Endothelial cell of umbilical vein (primary cell): ENCODE data around the gene KCNH6. TPM values are rescaled to one million over a fixed set of nuclear protein-coding genes. Genes with fewer than 3 reads are reported as not detected.

Experiments used
- BruUV-seq: library from RNA; stranded (reverse); fragments of 400-500 nt; replicated peaks from 2 replicates; lab custom pipeline; 2021; lab: Mats Ljungman, UMichigan
- CTCF ChIA-PET: fragments of 300-600, 350-600 bp; sonication (Branson Sonifier 250); formaldehyde crosslinking; loops from one replicate; lab custom pipeline; 2021; ENCODE audit warnings: antibody characterized with exemption, inconsistent platforms; lab: Charles Lee
- POLR2A ChIA-PET: fragments of 300-600, 350-600 bp; sonication (Branson Sonifier 250); formaldehyde crosslinking; loops from one replicate; lab custom pipeline; 2021; ENCODE audit warnings: antibody characterized with exemption, inconsistent platforms; lab: Charles Lee
- DNase-seq: peaks from one replicate; pipeline ENCODE4 v3.0.0-alpha.2; 2011; ENCODE audit warnings: low read depth, low spot score
- FAIRE-seq: peaks from 2 replicates; lab custom pipeline; 2011; peaks lifted over from hg19 to GRCh38; lab: Jason Lieb, UNC
- H2AFZ ChIP-seq: 2 replicates; pipeline ENCODE4 v1.6.0; 2012; ENCODE audit warnings: low read depth, low read length, control low read depth, inconsistent platforms
- H3K27ac ChIP-seq: 2 replicates; pipeline ENCODE4 v1.5.1; 2011; ENCODE audit warnings: low read depth, mild to moderate bottlenecking, control low read depth, low read length, moderate library complexity; ENCODE audit not compliant: insufficient read depth
- H3K27me3 ChIP-seq, 2 experiments: 2 replicates each; pipeline versions ENCODE4 v1.6.0 to v1.6.1; 2011; ENCODE audit warnings: low read length in 2 of 2, mixed read lengths in 1 of 2; ENCODE audit not compliant: control insufficient read depth in 2 of 2, insufficient read depth in 2 of 2
- H3K36me3 ChIP-seq, 2 experiments: 2 replicates in 1 of 2; 3 replicates in 1 of 2; pipeline ENCODE4 v1.5.1; 2011; ENCODE audit warnings: low read length in 2 of 2, mild to moderate bottlenecking in 1 of 2, moderate library complexity in 1 of 2; ENCODE audit not compliant: control insufficient read depth in 2 of 2, insufficient read depth in 2 of 2; ENCODE audit errors: extremely low read depth in 1 of 2
- H3K4me1 ChIP-seq: 3 replicates; pipeline ENCODE4 v1.5.1; 2011; ENCODE audit warnings: mild to moderate bottlenecking, low read length; ENCODE audit not compliant: control insufficient read depth, insufficient read depth; ENCODE audit errors: extremely low read depth
- H3K4me2 ChIP-seq: 2 replicates; pipeline ENCODE4 v1.6.1; 2011; ENCODE audit warnings: low read length, control low read depth, mixed read lengths; ENCODE audit not compliant: insufficient read depth
- H3K4me3 ChIP-seq, 3 experiments: fragments of 200-600 bp in 1 of 3; sonication (generic), shearing (Covaris generic) in 1 of 3; replicated peaks in 1 of 3; 2 replicates each; pipeline ENCODE4 v1.5.1; 2011 to 2016; ENCODE audit warnings: control low read depth in 3 of 3, low read length in 3 of 3, mild to moderate bottlenecking in 2 of 3, inconsistent platforms in 1 of 3, low read depth in 1 of 3, moderate library complexity in 1 of 3; ENCODE audit not compliant: insufficient read depth in 1 of 3
- H3K79me2 ChIP-seq: 2 replicates; pipeline ENCODE4 v1.6.0; 2012; ENCODE audit warnings: low read length, inconsistent platforms; ENCODE audit not compliant: control insufficient read depth, insufficient read depth
- H3K9ac ChIP-seq: replicated peaks from 2 replicates; pipeline ENCODE3; 2011; ENCODE audit warnings: low read length, control low read depth; ENCODE audit not compliant: insufficient read depth; ENCODE audit errors: extremely low read depth
- H3K9me1 ChIP-seq: replicated peaks from 3 replicates; pipeline ENCODE4 v1.6.0; 2011; ENCODE audit warnings: mild to moderate bottlenecking, low read length; ENCODE audit not compliant: control insufficient read depth, insufficient read depth; ENCODE audit errors: extremely low read depth
- H3K9me3 ChIP-seq: replicated peaks from 2 replicates; pipeline ENCODE4 v1.5.1; 2012; ENCODE audit warnings: low read length, inconsistent platforms; ENCODE audit not compliant: control insufficient read depth, insufficient read depth
- H4K20me1 ChIP-seq: replicated peaks from 2 replicates; pipeline ENCODE3; 2011; ENCODE audit warnings: mild to moderate bottlenecking, low read length; ENCODE audit not compliant: control insufficient read depth, insufficient read depth; ENCODE audit errors: extremely low read depth
- EZH2 ChIP-seq: IDR thresholded peaks from 2 replicates; pipeline ENCODE4 v1.6.1; 2012; ENCODE audit warnings: borderline replicate concordance, low read depth, mild to moderate bottlenecking, moderate library complexity, low read length, inconsistent platforms; ENCODE audit not compliant: severe bottlenecking
- FOS ChIP-seq: IDR thresholded peaks from 2 replicates; pipeline ENCODE4 v1.6.1; 2011; ENCODE audit warnings: mild to moderate bottlenecking, low read length, moderate library complexity, borderline replicate concordance; ENCODE audit not compliant: insufficient read depth
- GATA2 ChIP-seq: IDR thresholded peaks from 2 replicates; pipeline ENCODE4 v1.7.0; 2011; ENCODE audit warnings: low read depth, mild to moderate bottlenecking, moderate library complexity, mixed read lengths, low read length; ENCODE audit not compliant: insufficient read length, insufficient read depth
- JUN ChIP-seq: IDR thresholded peaks from 2 replicates; pipeline ENCODE4 v1.6.1; 2011; ENCODE audit warnings: borderline replicate concordance, low read depth; ENCODE audit not compliant: insufficient read length, insufficient read depth
- MYC ChIP-seq: IDR thresholded peaks from one replicate; pipeline ENCODE4 v1.6.1; 2011; ENCODE audit warnings: mild to moderate bottlenecking, low read depth, low read length
- POLR2A ChIP-seq: IDR thresholded peaks from 2 replicates; pipeline ENCODE4 v1.6.1; 2012; ENCODE audit warnings: low read depth, mild to moderate bottlenecking, control low read depth, low read length
- POLR2AphosphoS5 ChIP-seq: IDR thresholded peaks from 2 replicates; pipeline ENCODE4 v1.6.1; 2012; ENCODE audit warnings: low read depth, mild to moderate bottlenecking, control low read depth, low read length, moderate library complexity; ENCODE audit not compliant: insufficient read depth
- dilution Hi-C: fragments of 300-500 bp; cut with MboI; formaldehyde crosslinking; loops from one replicate; pipeline ENCODE4 v1.15.0; 2019; ENCODE audit warnings: low sequenced_read_pairs; ENCODE audit not compliant: extremely low pct_ligation_motif_present
- intact Hi-C: fragments of 100-400 bp; cut with micrococcal nuclease; formaldehyde crosslinking; loops from one replicate; pipeline ENCODE4 v1.10.0; 2022
- polyA plus RNA-seq, 4 experiments: library from polyadenylated mRNA; depleted of rRNA in 3 of 4; stranded (reverse) in 3 of 4; unstranded in 1 of 4; fragments of >200 nt; gene quantifications; 2 replicates each; pipeline versions ENCODE4 v1.2.1 to v1.2.3, GENCODE V29; 2011 to 2012; ENCODE audit warnings: missing spikeins in 1 of 4
- total RNA-seq: library from RNA; stranded (reverse); gene quantifications from 2 replicates; pipeline ENCODE4 v1.2.3, GENCODE V29; 2021
- TF ChIP-seq, protein P1 (sequence below), 2 donors: IDR thresholded peaks; 1 replicate in 1 of 2; 2 replicates in 1 of 2; pipeline ENCODE4 v1.5.1; 2011; ENCODE audit warnings: low read length in 2 of 2, mild to moderate bottlenecking in 2 of 2, moderate library complexity in 2 of 2, control low read depth in 1 of 2, inconsistent platforms in 1 of 2, low read depth in 1 of 2; ENCODE audit not compliant: insufficient read depth in 1 of 2; ENCODE audit errors: extremely low read depth in 1 of 2
- TF ChIP-seq, protein P2 (sequence below): IDR thresholded peaks from 2 replicates; pipeline ENCODE4 v1.6.1; 2011; ENCODE audit not compliant: insufficient read depth, insufficient read length

Gene KCNH6
- total and polyA plus RNA-seq, 2 donors (not counting 3 experiments of a cell fraction or from before 2014, with no cell fraction given), result 0.07 TPM; not detected in 1

DNA sequence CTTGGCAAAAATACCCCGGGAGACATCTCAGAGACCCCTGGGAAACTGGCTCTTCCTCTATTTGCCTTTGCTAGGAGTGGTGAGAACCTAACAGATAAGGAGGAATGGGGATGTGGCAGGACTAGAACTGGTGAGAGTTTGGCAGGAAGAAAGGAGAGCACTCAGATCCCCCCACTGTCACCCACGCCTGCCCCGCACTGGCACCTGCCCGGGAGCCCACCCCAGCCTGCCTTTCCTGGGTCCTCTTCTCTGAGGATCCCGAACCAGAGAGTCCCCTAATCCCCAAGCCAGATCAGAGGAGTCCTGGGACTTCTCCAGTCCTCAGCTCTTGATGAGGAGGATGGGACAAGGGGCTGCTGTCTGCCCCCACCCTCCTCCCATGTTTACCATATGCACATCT is 3.7 kb downstream of the KCNH6 start:
- Histone ChIP-seq H3K9me1 (no peaks in the 10 kb centered on the region), H3K36me3 (no peaks in the 10 kb centered on the region), H3K4me2 (no peak overlapping the region), H3K79me2 (no peaks in the 10 kb centered on the region), H3K9ac (no peak overlapping the region), H3K27ac (no peak overlapping the region), H3K27me3 (peaks cover 0 to 4% of the 10 kb centered on the region in 2 experiments), H3K4me1 (peaks cover 4% of the 10 kb centered on the region), H2AFZ (no peak overlapping the region), H3K4me3 (no peak overlapping the region), H3K9me3 (no peaks in the 10 kb centered on the region), H4K20me1 (no peaks in the 10 kb centered on the region)
- no TSS peak for BruUV-seq
- intact Hi-C loops (no loop called here), dilution Hi-C loops (no loop called here)
- ChIA-PET POLR2A (no interaction called here), CTCF (interaction anchor here (1.4 kb wide), 1 partner anchor 101 kb away, joined by 9 read pairs; no protein-coding TSS in a partner anchor)
- no peak for FAIRE-seq
- TF ChIP-seq, protein P1, sequence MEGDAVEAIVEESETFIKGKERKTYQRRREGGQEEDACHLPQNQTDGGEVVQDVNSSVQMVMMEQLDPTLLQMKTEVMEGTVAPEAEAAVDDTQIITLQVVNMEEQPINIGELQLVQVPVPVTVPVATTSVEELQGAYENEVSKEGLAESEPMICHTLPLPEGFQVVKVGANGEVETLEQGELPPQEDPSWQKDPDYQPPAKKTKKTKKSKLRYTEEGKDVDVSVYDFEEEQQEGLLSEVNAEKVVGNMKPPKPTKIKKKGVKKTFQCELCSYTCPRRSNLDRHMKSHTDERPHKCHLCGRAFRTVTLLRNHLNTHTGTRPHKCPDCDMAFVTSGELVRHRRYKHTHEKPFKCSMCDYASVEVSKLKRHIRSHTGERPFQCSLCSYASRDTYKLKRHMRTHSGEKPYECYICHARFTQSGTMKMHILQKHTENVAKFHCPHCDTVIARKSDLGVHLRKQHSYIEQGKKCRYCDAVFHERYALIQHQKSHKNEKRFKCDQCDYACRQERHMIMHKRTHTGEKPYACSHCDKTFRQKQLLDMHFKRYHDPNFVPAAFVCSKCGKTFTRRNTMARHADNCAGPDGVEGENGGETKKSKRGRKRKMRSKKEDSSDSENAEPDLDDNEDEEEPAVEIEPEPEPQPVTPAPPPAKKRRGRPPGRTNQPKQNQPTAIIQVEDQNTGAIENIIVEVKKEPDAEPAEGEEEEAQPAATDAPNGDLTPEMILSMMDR (IDR thresholded peaks at IDR 0.05; ENCODE audit: extremely low read depth in 1 of 2, insufficient read depth in 1 of 2, low read depth in 1 of 2, low read length in 2 of 2), result no peak
- no peak for TF ChIP-seq MYC
- TF ChIP-seq POLR2A, result no peak
- no peak for TF ChIP-seq JUN
- no peak for TF ChIP-seq FOS
- no peak for TF ChIP-seq POLR2AphosphoS5
- no peak for TF ChIP-seq EZH2
- TF ChIP-seq, protein P2, sequence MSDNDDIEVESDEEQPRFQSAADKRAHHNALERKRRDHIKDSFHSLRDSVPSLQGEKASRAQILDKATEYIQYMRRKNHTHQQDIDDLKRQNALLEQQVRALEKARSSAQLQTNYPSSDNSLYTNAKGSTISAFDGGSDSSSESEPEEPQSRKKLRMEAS, result no peak
- no peak for TF ChIP-seq GATA2
- no peak for DNase-seq
